Fibroblast of villous mesenchyme (primary cell): ENCODE measurements around the gene SIGLEC7. TPM values are rescaled to one million over a fixed set of nuclear protein-coding genes. Genes with fewer than 3 reads are reported as not detected.
"Not testable (repeated sequence)": the region's sequence is repeated elsewhere in the genome, so short reads cannot be mapped to it uniquely, and the experiment has no call there.

ENCODE experiments used
- DNase-seq: peaks from one replicate; pipeline ENCODE4 v3.0.0-alpha.2; 2010; ENCODE audit warnings: low read depth
- H3K4me3 ChIP-seq: 2 replicates; pipeline ENCODE4 v1.5.1; 2011; ENCODE audit warnings: low read depth, mild to moderate bottlenecking, low read length
- total RNA-seq: library from RNA; depleted of rRNA; stranded (reverse); fragments of >200 nt; gene quantifications from 2 replicates; pipeline ENCODE4 v1.2.3, GENCODE V29; 2012
- TF ChIP-seq, protein P1 (sequence below): IDR thresholded peaks from 2 replicates; pipeline ENCODE4 v1.5.1; 2012; ENCODE audit warnings: low read depth, mild to moderate bottlenecking, low read length; ENCODE audit not compliant: insufficient read depth

Gene SIGLEC7
- total RNA-seq, 1 donor = not detected

DNA sequence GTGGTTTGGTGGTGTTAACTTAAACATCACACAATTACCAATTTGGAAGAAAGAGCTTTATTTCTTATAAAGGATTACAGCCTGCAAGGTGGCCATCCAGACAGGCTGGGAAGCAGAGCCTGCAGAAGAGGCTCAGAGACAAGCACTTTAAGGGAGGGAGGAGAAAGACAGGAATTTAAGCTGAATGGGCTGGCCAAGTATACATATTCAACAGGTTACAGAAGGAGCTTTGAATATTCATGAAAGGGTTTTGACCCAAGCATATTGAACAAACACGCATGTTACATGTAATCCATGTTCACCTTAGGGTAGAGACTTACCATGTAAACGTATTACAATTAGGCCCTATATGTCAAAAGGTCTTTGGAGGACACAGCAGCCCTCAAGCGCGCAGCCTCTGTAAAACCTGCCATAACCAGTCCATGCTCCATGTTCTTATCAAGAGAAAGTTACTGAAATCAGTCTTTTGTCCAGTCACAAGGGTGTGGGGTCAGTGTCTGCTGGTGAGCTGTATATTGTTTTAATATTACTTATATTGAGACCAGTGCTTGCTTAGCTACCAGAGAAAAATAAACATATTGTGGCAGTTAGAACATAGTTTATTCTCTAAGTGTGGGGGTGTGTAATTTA lies 19.9 kb downstream of the SIGLEC7 start:
- H3K4me3 ChIP-seq = no peak overlapping the region
- no peak for DNase-seq
- TF ChIP-seq, protein P1, sequence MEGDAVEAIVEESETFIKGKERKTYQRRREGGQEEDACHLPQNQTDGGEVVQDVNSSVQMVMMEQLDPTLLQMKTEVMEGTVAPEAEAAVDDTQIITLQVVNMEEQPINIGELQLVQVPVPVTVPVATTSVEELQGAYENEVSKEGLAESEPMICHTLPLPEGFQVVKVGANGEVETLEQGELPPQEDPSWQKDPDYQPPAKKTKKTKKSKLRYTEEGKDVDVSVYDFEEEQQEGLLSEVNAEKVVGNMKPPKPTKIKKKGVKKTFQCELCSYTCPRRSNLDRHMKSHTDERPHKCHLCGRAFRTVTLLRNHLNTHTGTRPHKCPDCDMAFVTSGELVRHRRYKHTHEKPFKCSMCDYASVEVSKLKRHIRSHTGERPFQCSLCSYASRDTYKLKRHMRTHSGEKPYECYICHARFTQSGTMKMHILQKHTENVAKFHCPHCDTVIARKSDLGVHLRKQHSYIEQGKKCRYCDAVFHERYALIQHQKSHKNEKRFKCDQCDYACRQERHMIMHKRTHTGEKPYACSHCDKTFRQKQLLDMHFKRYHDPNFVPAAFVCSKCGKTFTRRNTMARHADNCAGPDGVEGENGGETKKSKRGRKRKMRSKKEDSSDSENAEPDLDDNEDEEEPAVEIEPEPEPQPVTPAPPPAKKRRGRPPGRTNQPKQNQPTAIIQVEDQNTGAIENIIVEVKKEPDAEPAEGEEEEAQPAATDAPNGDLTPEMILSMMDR = no peak

DNA sequence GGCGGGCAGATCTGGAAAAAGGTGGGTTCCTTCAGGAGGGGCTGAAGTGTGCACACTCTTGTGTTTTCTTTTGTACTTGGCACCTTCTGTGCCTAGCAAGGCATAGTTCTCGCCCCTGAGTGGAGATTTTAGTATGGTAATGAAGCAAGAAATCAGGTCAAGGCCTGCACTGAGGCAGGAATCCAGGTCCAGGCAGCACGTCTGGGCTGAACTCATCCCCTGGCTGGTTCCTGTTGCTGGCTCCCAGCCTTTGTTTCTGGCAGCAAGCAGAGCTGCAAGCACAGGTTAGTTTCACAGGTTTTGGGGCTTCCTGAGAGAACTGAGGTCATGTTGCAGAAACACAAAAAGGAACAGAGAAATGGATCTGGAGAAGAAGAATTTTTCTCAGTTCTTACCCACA lies 21.2 kb downstream of the SIGLEC7 start:
- TF ChIP-seq, protein P1 = no peak
- DNase-seq = no peak
- H3K4me3 ChIP-seq = no peak overlapping the region

DNA sequence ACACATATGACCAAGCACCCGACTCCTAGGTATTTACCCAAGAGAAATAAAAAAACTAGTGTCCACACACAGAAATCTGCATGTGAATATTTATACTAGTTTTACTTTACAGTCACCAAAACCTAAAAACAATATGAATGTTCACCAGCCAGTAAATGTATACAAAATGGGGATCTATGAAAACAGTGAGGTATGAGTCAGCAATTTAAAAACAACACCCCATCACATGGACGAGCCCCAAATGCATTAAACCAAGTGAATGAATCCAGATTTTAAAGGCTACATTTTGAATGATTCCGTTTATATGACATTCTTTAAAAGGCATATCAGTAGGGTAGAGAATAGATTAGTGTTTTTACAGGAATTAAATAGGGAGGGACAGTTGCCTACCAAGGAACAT lies 22.1 kb downstream of the SIGLEC7 start:
- no peak overlapping the region for H3K4me3 ChIP-seq
- DNase-seq = peak; percentile 5
- TF ChIP-seq, protein P1 = no peak

DNA sequence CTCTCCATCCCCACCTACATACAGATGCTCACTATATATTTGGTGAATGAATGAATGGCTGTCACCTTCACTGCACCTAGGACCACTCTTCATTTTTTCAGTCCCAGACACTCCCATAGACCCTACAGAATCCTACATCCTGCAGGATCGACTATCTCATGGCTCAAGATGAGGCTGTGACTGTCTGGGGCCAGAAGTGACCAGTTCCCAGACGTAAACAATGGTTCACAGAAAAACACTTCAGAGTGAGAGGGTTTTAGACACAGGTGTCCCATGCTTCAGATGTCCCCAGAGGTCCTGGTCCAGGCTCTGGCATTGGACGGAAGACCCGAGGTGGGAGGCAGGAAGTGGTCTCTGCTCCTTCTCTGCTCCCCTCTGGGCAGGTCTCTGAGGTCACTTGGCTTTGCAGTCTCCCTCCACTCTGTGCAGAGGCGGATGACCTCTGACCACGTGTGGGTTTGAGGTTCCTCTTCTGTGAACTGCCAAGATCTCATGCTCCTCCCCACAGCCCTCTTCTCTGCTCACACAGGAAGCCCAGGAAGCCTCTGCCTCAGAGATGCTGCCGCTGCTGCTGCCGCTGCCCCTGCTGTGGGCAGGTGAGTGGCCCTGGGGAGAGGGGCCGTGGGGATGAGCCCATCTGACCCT lies 24.9 kb downstream of the SIGLEC7 start:
- no peak overlapping the region for H3K4me3 ChIP-seq
- TF ChIP-seq, protein P1 = no peak
- DNase-seq = no peak

DNA sequence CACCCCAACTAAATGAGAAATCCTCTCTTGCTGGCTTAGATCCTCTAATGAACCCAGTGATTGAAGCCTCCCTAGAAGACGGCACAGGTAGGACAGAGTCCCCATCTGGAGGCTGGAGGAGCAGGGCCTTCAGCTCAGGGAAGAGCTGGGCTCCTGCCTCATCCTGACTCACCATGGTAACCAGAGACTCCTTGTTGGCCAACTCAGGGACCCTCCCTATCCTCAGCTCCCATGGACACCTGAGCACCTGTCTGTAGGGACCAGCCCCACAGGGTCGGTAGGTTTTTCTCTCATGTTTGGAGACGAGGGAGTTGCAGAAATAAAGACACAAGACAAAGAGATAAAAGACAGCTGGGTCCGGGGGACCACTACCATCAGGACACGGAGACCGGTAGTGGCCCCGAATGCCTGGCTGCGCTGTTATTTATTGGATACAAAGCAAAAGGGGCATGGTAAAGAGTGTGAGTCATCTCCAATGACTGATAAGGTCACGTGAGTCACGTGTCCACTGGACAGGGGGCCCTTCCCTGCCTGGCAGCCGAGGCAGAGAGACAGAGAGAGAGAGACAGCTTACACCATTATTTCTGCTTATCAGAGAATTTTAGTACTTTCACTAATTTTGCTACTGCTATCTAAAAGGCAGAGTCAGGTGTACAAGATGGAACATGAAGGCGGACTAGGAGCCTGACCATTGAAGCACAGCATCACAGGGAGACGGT lies 26.6 kb downstream of the SIGLEC7 start:
- TF ChIP-seq, protein P1 = no peak
- no peak overlapping the region for H3K4me3 ChIP-seq

DNA sequence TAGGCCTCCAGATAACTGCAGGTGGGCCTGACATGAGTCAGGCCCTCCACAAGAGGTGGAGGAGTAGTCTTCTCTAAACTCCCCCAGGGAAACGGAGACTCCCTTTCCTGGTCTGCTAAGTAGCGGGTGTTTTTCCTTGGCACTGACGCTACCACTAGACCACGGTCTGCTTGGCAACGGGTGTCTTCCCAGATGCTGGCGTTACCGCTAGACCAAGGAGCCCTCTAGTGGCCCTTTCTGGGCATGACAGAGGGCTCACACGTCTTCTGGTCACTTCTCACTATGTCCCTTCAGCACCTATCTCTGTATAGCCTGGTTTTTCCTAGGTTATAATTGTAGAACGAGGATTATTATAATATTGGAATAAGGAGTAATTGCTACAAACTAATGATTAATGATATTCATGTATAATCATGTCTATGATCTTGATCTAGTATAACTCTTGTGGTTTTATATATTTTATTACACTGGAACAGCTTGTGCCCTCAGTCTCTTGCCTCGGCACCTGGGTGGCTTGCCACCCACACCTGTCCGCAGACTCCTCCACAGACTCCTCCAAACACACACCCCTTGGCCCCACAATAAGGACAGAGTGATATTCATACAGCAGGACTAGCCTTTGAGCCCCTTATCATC lies 27.3 kb downstream of the SIGLEC7 start:
- TF ChIP-seq, protein P1 = peak; percentile 75
- H3K4me3 ChIP-seq = not testable (repeated sequence)
- DNase-seq = peak; percentile 67

More for the DNA sequence above, 26.6 kb downstream of the SIGLEC7 start:
- DNase-seq = no peak
